PFSK-1 (cell line): ENCODE data around the gene RUSC1.

Experiments
- FOXP2 ChIP-seq: optimal IDR thresholded peaks from 2 replicates; pipeline ENCODE3; 2011; ENCODE audit warnings: borderline replicate concordance, control low read depth, inconsistent platforms; ENCODE audit not compliant: insufficient read depth; ENCODE audit errors: extremely low read length, extremely low read depth
- POLR2AphosphoS5 ChIP-seq: IDR thresholded peaks from 2 replicates; pipeline ENCODE4 v1.6.1; 2012; ENCODE audit warnings: low read depth, mild to moderate bottlenecking, control low read depth, low read length, moderate library complexity
- REST ChIP-seq, 2 experiments: IDR thresholded peaks; 2 replicates each; pipeline versions ENCODE4 v1.6.1 to v1.8.0; 2011 to 2012; ENCODE audit warnings: low read depth in 2 of 2, low read length in 2 of 2, control low read depth in 1 of 2, inconsistent platforms in 1 of 2, mild to moderate bottlenecking in 1 of 2, moderate library complexity in 1 of 2; ENCODE audit not compliant: insufficient read depth in 1 of 2
- SIN3A ChIP-seq: IDR thresholded peaks from 2 replicates; pipeline ENCODE4 v1.6.1; 2012; ENCODE audit warnings: mild to moderate bottlenecking, low read length, moderate library complexity, borderline replicate concordance; ENCODE audit not compliant: insufficient read depth
- TAF1 ChIP-seq: IDR thresholded peaks from 2 replicates; pipeline ENCODE4 v1.6.1; 2012; ENCODE audit warnings: low read length, control low read depth, borderline replicate concordance; ENCODE audit not compliant: insufficient read depth

The RUSC1 gene

DNA sequence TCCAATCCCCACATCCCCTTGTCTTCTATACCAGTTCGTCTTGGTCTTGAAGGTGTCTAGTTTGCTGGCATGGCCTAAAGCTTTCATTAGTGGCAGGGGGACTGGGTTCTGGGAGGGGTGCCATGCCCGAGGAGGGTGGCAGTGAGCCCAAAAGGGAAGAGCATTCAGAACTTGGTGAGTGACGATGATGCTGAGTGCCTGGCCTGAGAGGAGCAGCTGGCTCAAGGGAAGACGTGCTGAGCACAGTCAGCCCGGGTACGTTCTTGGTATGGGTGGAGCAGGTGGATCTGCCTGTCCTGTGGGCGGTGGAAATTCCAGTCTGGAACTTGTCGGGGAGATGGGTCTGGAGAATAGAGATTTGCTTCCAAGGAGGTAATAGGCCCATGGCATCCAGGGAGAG lies 7.4 kb upstream of the RUSC1 start:
- TF ChIP-seq REST (IDR thresholded peaks at IDR 0.05; ENCODE audit: insufficient read depth in 1 of 2, low read depth in 2 of 2, low read length in 2 of 2) (no peak), POLR2AphosphoS5 (no peak), TAF1 (no peak), SIN3A (no peak), FOXP2 (no peak)

- TF ChIP-seq FOXP2 (no peak), TAF1 (no peak), SIN3A (no peak), POLR2AphosphoS5 (no peak), REST (IDR thresholded peaks at IDR 0.05; ENCODE audit: insufficient read depth in 1 of 2, low read depth in 2 of 2, low read length in 2 of 2) (no peak)
Observed at GRCh38 chr1:155316922-155317321, 3.8 kb upstream of the RUSC1 start.

GRCh38 chr1:155318082-155318481 lies 2.6 kb upstream of the RUSC1 start:
- no peak for TF ChIP-seq POLR2AphosphoS5
- no peak for TF ChIP-seq FOXP2
- no peak for TF ChIP-seq SIN3A
- no peak for TF ChIP-seq REST (IDR thresholded peaks at IDR 0.05; ENCODE audit: insufficient read depth in 1 of 2, low read depth in 2 of 2, low read length in 2 of 2)
- TF ChIP-seq TAF1, result no peak

- TF ChIP-seq POLR2AphosphoS5 (no peak), SIN3A (no peak), FOXP2 (no peak), REST (IDR thresholded peaks at IDR 0.05; ENCODE audit: insufficient read depth in 1 of 2, low read depth in 2 of 2, low read length in 2 of 2) (no peak)
Observed at GRCh38 chr1:155319536-155319935, 1.2 kb upstream of the RUSC1 start.

DNA sequence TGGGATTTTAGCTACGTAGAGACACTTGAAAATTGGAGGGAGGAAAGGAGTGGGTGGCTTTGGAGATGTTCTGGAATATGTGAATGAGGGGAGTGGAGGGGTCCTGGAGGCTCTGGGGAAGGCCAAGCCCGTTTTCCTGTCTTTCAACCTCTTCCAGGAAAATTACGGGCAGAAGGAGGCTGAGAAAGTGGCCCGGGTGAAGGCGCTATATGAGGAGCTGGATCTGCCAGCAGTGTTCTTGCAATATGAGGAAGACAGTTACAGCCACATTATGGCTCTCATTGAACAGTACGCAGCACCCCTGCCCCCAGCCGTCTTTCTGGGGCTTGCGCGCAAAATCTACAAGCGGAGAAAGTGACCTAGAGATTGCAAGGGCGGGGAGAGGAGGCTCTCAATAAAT lies 442 bp upstream of the RUSC1 start:
- TF ChIP-seq POLR2AphosphoS5 (no peak), TAF1 (no peak), SIN3A (no peak), REST (IDR thresholded peaks at IDR 0.05; ENCODE audit: insufficient read depth in 1 of 2, low read depth in 2 of 2, low read length in 2 of 2) (no peak), FOXP2 (no peak)
